ENCODE results near the gene PTRH2.
A peak's percentile ranks its signal among the peaks of the same experiment; 100 is the strongest.
"Not testable (repeated sequence)": the region's sequence is repeated elsewhere in the genome, so short reads cannot be mapped to it uniquely, and the experiment has no call there.

PTRH2 gene

DNA sequence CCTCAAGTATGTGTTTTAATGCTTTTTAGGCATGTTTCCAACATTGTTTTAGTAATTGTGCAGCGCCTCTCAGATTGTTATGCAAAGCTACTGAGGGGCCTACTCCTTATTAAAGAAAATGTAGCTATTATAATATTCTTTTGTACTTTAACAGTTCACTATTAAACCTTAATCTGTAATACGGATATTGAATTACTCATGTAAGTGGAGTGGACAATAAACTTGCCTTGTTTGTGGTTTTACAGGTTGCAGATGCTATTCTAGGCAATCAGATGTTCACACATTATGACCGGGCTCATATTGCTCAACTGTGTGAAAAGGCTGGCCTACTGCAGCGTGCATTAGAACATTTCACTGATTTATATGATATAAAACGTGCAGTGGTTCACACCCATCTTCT, 41.0 kb downstream of the PTRH2 start:
- H3K27ac Mint-ChIP-seq: no peak overlapping the region
- no peaks in the 10 kb centered on the region for H3K27me3 Mint-ChIP-seq
- H3K36me3 Mint-ChIP-seq: peaks cover 11% of the 10 kb centered on the region
- no peaks in the 10 kb centered on the region for H3K9me3 Mint-ChIP-seq
- peaks cover 29% of the 10 kb centered on the region for H3K4me1 Mint-ChIP-seq
- H3K4me3 Mint-ChIP-seq: no peak overlapping the region

DNA sequence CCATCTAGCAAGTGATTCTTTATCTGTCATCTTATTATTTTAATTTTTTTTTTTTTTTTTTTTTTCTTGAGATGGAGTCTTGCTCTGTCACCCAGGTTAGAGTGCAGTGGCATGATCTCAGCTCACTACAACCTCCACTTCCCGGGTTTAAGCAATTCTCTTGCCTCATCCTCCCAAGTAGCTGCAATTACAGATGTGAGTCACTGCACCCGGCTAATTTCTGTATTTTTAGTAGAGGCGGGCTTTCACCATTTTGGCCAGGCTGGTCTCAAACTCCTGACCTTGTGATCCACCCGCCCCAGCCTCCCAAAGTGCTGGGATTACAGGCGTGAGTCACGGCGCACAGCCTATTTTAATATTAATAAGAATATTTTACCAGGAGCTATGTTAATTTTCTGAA, 50.6 kb downstream of the PTRH2 start:
- Mint-ChIP-seq H3K4me1 (peaks cover 13% of the 10 kb centered on the region), H3K36me3 (peaks cover 23% of the 10 kb centered on the region)
- H3K27me3 Mint-ChIP-seq, H3K9me3 Mint-ChIP-seq, H3K27ac Mint-ChIP-seq, H3K4me3 Mint-ChIP-seq: not testable (repeated sequence)

DNA sequence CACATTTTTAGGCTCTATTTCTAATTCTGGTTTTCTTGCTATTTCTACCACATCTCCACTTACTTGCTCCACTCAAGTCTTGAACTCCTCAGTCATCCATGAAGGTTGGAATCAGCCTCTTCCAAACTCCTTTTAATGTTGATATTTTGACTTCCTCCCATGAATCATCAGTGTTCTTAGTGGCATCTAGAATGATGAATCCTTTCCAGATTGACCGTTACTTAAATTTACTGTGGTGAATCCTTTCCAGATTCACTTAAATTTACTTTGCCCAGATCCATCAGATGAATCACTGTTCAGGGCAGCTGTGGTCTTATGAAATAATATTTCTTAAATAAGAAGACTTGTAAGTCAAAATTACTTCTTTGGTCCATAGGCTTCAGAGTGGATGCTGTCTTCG, 55.1 kb downstream of the PTRH2 start:
- H3K4me1 Mint-ChIP-seq: peaks cover 48% of the 10 kb centered on the region
- no peaks in the 10 kb centered on the region for H3K27me3 Mint-ChIP-seq
- H3K4me3 Mint-ChIP-seq: no peak overlapping the region
- peaks cover 31% of the 10 kb centered on the region for H3K36me3 Mint-ChIP-seq
- H3K27ac Mint-ChIP-seq: peak overlapping the region; percentile 10
- H3K9me3 Mint-ChIP-seq: no peaks in the 10 kb centered on the region

DNA sequence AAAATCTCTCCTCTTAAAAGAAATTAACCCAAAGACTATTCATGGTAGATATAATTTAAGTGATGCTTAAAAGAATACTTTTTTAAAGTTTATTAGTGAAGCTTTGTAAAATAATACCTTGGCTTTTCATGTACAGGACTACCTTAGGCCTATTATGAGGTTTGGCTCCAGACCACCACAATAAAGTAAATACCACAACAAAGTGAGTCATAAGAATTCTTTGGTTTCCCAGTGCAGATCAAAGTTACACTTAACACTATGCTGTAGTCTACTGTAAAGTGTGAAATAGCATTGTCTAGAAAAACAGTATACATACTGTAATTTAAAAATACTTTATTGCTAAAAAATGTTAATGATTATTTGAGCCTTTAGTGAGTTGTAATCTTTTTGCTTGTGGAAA, 55.9 kb downstream of the PTRH2 start:
- H3K4me3 Mint-ChIP-seq: no peak overlapping the region
- peaks cover 31% of the 10 kb centered on the region for H3K36me3 Mint-ChIP-seq
- no peak overlapping the region for H3K27ac Mint-ChIP-seq
- H3K9me3 Mint-ChIP-seq: no peaks in the 10 kb centered on the region
- peaks cover 53% of the 10 kb centered on the region for H3K4me1 Mint-ChIP-seq
- no peaks in the 10 kb centered on the region for H3K27me3 Mint-ChIP-seq

DNA sequence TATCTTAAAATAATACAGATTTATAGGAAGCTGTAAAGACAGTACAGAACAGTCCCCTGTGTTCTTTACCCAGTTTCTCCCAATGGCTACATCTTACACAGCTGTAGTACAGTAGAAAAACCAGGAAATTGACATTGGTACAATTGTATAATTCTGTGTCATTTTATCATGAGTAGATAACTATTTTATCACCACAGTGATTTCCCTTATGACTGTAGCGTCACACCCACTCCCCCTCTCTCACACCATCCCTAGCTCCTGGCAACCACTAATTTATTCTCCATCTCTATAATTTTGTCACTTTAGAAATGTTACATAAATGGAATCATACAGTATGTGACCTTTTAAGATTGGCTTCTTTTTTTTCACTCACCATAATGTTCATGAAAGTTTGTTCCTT, 56.6 kb downstream of the PTRH2 start:
- no peaks in the 10 kb centered on the region for H3K9me3 Mint-ChIP-seq
- H3K4me3 Mint-ChIP-seq: no peak overlapping the region
- peaks cover 30% of the 10 kb centered on the region for H3K36me3 Mint-ChIP-seq
- peaks cover 53% of the 10 kb centered on the region for H3K4me1 Mint-ChIP-seq
- no peak overlapping the region for H3K27ac Mint-ChIP-seq
- no peaks in the 10 kb centered on the region for H3K27me3 Mint-ChIP-seq

GRCh38 chr17:59649886-59650285, 57.3 kb downstream of the PTRH2 start:
- Mint-ChIP-seq H3K27me3 (no peaks in the 10 kb centered on the region), H3K4me3 (no peak overlapping the region), H3K4me1 (peaks cover 53% of the 10 kb centered on the region), H3K9me3 (no peaks in the 10 kb centered on the region), H3K36me3 (peaks cover 29% of the 10 kb centered on the region), H3K27ac (no peak overlapping the region)

All from activated naive CD4-positive, alpha-beta T cell treated with anti-CD3 and anti-CD28 coated beads, Interleukin-2, amount 50 U/mL, for 24 hours (primary cell).